22Rv1 (cell line): Measurements from ENCODE around the gene LGALS4.

ENCODE experiments used
- H3K27ac ChIP-seq: fragments of 450-650 bp; 2 replicates; pipeline ENCODE4 v1.5.1; 2017
- CTCF ChIP-seq: fragments of 450-650 bp; IDR thresholded peaks from 2 replicates; pipeline ENCODE4 v1.5.1; 2017; ENCODE audit warnings: mild to moderate bottlenecking
- ZFX ChIP-seq: fragments of 450-650 bp; IDR thresholded peaks from 2 replicates; pipeline ENCODE4 v1.6.1; 2017; ENCODE audit warnings: antibody characterized with exemption, borderline replicate concordance

The LGALS4 gene

DNA sequence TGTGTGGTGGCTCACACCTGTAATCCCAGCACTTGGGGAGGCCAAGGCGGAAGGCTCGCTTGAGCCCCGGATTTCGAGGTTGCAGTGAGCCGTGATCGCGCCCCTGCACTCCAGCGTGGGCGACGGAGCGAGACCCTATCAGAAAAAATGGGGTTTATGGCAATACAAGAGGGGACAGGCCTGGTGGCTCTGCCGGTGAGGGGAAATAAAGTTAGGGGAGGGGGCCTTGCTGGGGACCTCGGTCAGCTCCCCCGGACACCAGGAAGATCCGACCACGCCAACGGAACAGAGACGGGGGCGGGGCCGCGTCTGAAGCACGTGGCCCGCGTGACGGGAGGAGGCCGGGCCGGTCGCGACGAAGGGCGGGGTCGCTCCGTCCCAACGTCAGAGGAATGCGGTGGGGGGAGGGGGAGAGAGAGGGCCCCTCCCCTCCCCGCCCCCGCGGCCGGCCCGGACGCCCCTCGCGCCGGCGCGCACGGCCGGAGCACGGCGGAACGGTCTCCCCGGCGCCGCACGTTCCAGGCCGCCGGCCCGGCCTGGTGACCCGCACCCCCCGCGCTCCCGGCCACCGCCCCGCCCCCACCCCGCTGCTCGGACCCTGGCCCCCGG, 39.0 kb upstream of the LGALS4 start:
- no peak for TF ChIP-seq ZFX
- TF ChIP-seq CTCF, result no peak
- H3K27ac ChIP-seq, result peak overlapping the region; percentile 100

DNA sequence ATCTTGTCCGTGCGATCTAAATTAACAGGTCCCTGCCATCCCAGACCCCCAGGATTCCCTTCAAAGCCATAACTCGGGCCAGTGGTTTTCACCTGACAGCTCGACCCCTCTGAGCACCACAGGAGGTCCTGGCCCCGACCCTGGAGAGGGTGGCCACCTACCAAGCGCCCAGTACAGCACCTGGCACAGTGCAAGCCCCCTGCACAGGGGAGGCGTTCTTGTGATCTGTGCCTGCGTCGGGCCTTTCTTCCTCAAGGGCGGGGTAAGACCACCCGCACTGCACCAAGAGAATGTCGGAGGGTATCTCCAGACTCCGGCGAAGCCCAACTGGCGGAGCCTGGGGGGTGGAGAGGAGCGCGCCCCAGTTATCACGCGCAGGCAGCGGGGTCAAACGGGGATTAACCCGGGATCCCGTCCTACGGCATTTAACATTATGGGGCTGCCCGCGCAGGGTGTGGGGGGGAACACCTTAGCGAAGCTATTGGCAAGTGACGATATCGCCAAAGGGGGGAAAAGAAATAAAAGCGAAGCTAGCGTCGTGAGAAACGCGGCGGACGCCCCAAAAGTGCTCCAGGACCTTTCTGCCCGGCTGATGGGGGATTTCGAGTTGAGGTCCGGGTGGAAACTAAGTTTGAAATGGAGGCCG, 38.4 kb upstream of the LGALS4 start:
- TF ChIP-seq CTCF, result no peak
- TF ChIP-seq ZFX, result no peak
- peak overlapping the region; percentile 100 for H3K27ac ChIP-seq

DNA sequence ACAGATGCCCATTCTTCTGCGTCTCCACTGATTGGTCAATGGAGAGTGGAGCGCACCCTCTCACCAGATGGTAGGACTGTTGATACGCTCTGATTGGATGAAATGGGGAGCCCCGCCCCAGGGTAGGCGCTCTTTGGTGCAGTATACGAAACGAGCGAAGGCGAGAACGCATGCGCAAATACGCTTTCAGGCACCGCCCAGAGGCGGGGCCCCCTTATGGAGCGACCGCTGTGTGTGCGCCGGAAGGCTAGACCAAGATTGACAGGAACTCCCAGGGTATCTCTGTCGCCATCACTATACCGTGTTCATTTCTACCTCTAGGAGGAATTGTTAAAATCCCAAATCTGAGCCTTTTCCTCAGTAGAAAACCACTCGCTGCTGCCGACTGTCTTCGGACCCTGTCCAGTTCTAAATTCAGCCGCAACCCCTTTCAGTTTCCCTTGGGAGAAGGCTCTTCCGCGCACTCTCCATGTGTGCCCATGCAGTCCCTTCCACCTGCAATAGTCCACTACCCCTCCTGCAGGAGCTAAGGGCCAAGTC, 37.8 kb upstream of the LGALS4 start:
- H3K27ac ChIP-seq, result peak overlapping the region; percentile 100
- TF ChIP-seq CTCF, result no peak; the same call in 1 of the 2 replicates
- TF ChIP-seq ZFX, result no peak

GRCh38 chr19:38849860-38850435, 37.2 kb upstream of the LGALS4 start, which contains the start of gene HNRNPL:
Gene HNRNPL (minus strand): TSS chr19:38849986. CDS start chr19:38849966, 20 bp downstream.
- peak within 1 kb of the TSS; percentile 100 for H3K27ac ChIP-seq
- TF ChIP-seq ZFX (no peak), CTCF (peak; percentile 47)

- peak overlapping the region; percentile 100 for H3K27ac ChIP-seq
- TF ChIP-seq ZFX (no peak), CTCF (no peak)
Measured at GRCh38 chr19:38849147-38849859, 36.6 kb upstream of the LGALS4 start.

- peak overlapping the region; percentile 100 for H3K27ac ChIP-seq
- TF ChIP-seq ZFX (no peak), CTCF (no peak)
Measured at GRCh38 chr19:38848299-38849146, 35.8 kb upstream of the LGALS4 start.
